HUES48 (cell line): ENCODE data around the gene TAMALIN.

ENCODE experiments used
- H3K27ac ChIP-seq: one replicate; pipeline ENCODE4 v1.7.0; 2013; ENCODE audit warnings: low read depth, low read length, inconsistent platforms
- H3K27me3 ChIP-seq: 2 replicates; pipeline ENCODE4 v1.6.1; 2013; ENCODE audit warnings: mild to moderate bottlenecking, low read length; ENCODE audit not compliant: control insufficient read depth, insufficient read depth
- H3K36me3 ChIP-seq: 2 replicates; pipeline ENCODE4 v1.6.1; 2013; ENCODE audit warnings: low read length; ENCODE audit not compliant: control insufficient read depth, insufficient read depth
- H3K4me1 ChIP-seq: 2 replicates; pipeline ENCODE4 v1.6.1; 2013; ENCODE audit warnings: mild to moderate bottlenecking, low read length; ENCODE audit not compliant: control insufficient read depth, insufficient read depth
- H3K4me3 ChIP-seq: 2 replicates; pipeline ENCODE4 v1.5.1; 2013; ENCODE audit warnings: mild to moderate bottlenecking, low read depth, low read length
- H3K9ac ChIP-seq: 2 replicates; pipeline ENCODE4 v1.6.1; 2013; ENCODE audit warnings: mild to moderate bottlenecking, low read depth, low read length, moderate library complexity
- H3K9me3 ChIP-seq: 2 replicates; pipeline ENCODE4 v1.6.1; 2013; ENCODE audit warnings: low read length; ENCODE audit not compliant: control insufficient read depth, insufficient read depth

Gene TAMALIN

DNA sequence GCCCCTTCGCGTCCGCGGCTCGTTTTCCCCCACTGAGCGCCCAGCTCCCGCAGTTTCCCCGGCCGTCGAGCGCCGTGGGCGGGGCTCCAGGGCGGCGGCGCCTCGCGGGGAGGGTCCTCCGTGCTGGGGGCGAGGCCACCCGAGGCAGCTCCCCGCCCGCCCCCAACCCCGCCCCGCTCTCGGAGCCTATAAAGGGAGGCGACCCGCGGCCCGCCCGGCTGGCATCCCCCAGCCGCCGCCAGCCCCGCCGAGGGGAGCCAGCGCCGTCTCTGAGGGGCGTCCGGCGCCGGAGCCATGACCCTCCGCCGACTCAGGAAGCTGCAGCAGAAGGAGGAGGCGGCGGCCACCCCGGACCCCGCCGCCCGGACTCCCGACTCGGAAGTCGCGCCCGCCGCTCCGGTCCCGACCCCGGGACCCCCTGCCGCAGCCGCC is at the start of gene TAMALIN:
TSS of gene TAMALIN (plus strand) at position 221 of the 432 bp plus-strand sequence. CDS start at position 295, 74 bp downstream.
- Histone ChIP-seq H3K27ac (no peak within 1 kb of the TSS), H3K36me3 (no peaks in the 10 kb centered on the region), H3K9ac (no peak within 1 kb of the TSS)

DNA sequence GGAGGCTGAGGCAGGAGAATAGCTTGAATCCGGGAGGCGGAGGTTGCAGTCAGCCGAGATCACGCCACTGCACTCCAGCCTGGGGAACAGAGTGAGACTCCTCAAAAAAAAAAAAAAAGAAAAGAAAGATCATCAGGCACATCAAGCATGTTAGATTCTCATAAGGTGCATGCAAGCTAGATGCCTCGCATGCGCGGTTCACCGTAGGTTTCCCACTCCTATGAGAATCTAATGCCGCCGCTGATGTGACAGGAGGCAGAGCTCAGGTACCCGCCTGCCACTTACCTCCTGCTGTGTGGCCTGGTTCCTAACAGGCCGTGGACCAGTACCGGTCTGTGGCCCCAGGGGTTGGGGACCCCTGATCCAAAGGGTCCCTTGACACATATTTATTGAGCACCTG is 48.2 kb upstream of the TAMALIN start:
- no peak overlapping the region for H3K9ac ChIP-seq
- H3K4me1 ChIP-seq, result peaks cover 4% of the 10 kb centered on the region; the same call in 1 of the 2 replicates
- no peak overlapping the region for H3K27ac ChIP-seq
- peaks cover 4% of the 10 kb centered on the region; the same call in 1 of the 2 replicates for H3K27me3 ChIP-seq
- peaks cover 5% of the 10 kb centered on the region for H3K36me3 ChIP-seq
- H3K9me3 ChIP-seq, result no peaks in the 10 kb centered on the region
- no peak overlapping the region for H3K4me3 ChIP-seq

More for the DNA sequence above, at the start of gene TAMALIN:
- no peaks in the 10 kb centered on the region for H3K9me3 ChIP-seq
- H3K27me3 ChIP-seq, result peaks cover 57% of the 10 kb centered on the region
- H3K4me3 ChIP-seq, result peak within 1 kb of the TSS; percentile 63
- H3K4me1 ChIP-seq, result peaks cover 25% of the 10 kb centered on the region

DNA sequence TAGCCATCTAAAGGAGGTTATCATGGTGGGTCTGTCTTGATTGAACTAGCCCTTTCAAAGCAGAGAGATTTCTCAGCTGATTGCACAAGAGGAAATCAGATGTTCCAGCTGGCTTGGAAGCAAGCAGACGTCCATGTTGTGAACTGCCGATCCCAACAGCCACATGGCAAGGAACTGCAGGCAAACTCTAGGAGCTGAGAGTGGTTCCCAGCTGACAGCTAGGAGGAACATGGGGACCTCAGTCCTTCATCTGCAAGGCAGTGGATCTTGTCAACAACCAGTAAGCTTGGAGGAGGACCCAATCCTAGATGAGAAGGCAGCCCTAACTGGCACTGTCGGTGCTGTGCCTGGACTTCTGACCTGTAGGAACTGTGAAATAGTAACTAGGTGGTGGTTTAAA is 47.5 kb upstream of the TAMALIN start:
- Histone ChIP-seq H3K36me3 (peaks cover 5% of the 10 kb centered on the region), H3K27me3 (no peaks in the 10 kb centered on the region; the same call in 1 of the 2 replicates), H3K4me3 (no peak overlapping the region), H3K27ac (no peak overlapping the region), H3K9ac (no peak overlapping the region), H3K9me3 (no peaks in the 10 kb centered on the region), H3K4me1 (peaks cover 4% of the 10 kb centered on the region; the same call in 1 of the 2 replicates)

DNA sequence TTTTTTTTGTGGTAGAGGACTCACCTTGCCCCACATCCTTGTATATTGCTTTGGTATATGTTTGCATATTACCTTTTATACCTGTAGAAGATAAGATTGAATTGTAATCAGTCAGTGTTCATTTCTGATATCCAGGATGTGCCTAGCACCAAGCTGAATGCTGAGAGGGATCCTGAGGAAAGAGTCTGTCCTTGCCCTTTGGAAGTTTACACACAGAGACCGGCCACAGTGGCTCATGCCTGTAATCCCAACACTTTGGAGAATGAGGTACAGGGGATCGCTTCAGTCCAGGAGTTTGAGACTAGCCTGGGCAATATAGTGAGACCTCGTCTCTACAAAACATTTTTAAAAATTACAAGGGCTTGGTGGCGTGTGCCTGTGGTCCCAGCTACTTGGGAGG is 46.8 kb upstream of the TAMALIN start:
- H3K4me3 ChIP-seq, result no peak overlapping the region
- no peak overlapping the region for H3K27ac ChIP-seq
- H3K27me3 ChIP-seq, result no peaks in the 10 kb centered on the region
- no peaks in the 10 kb centered on the region for H3K4me1 ChIP-seq
- no peak overlapping the region for H3K9ac ChIP-seq
- no peaks in the 10 kb centered on the region for H3K9me3 ChIP-seq
- H3K36me3 ChIP-seq, result peaks cover 5% of the 10 kb centered on the region

DNA sequence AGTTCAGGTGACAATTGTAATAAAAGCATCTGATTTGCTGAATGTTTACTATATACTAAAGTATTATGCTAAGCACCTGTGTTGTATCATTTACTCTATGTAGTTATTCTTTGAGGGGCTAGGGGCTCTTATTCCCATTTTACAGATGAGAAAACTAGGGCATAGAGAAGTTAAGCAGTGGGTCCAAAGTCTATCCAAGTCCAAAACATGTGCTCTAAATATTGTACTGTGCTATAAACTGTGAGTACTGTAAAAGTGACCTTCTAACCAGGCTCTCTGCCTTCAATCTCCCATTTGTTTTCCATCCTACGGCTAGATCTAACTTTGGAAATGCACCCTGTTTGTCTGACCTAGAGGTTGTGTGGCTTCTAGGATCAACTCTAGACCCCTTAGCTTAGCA is 46.3 kb upstream of the TAMALIN start:
- no peak overlapping the region for H3K27ac ChIP-seq
- H3K4me3 ChIP-seq, result no peak overlapping the region
- peaks cover 5% of the 10 kb centered on the region for H3K36me3 ChIP-seq
- no peaks in the 10 kb centered on the region for H3K9me3 ChIP-seq
- no peaks in the 10 kb centered on the region for H3K4me1 ChIP-seq
- no peak overlapping the region for H3K9ac ChIP-seq
- H3K27me3 ChIP-seq, result no peaks in the 10 kb centered on the region

DNA sequence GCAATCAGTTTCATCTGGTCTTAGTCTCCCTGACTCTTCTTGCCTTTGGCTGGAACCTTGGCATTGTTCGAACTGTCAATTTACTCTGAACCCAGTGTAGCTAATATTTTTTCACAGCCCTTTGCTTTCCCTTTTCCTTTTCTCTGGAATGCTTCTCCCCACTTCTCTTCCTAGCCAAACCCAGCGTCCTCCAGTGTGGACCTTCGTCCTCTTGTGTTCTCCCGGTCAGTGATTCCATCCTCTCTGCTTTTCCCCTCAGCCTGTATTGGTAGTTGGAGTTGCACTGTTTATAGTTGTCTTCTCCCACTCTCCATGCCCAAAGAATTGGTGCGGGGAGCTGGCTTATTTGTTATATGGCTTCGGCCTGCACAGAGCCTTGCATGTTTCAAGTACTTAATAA is 45.9 kb upstream of the TAMALIN start:
- Histone ChIP-seq H3K36me3 (peaks cover 5% of the 10 kb centered on the region), H3K4me1 (peaks cover 3% of the 10 kb centered on the region; the same call in 1 of the 2 replicates), H3K9ac (no peak overlapping the region), H3K9me3 (no peaks in the 10 kb centered on the region), H3K4me3 (no peak overlapping the region), H3K27me3 (no peaks in the 10 kb centered on the region), H3K27ac (no peak overlapping the region)

DNA sequence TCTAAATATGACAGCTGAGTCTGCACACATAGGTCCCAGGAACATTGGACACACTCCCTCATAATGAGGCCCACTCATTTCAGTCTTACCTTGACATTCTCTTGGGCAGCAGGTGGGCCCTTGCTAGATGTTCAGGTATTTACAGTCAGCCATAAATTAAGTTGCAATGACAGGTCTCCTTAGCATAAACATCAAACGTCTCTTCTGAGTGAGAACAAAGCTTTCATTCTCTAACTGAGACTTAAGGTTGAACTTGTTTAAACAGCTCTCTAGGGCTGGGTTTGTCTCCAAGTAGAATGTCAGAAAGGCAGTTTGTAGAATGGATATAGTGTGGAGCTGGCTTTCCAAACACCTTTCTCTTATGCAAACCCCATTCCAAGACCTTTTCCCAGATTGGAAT is 44.9 kb upstream of the TAMALIN start:
- Histone ChIP-seq H3K4me3 (no peak overlapping the region), H3K9me3 (no peaks in the 10 kb centered on the region), H3K9ac (no peak overlapping the region), H3K4me1 (peaks cover 4% of the 10 kb centered on the region; the same call in 1 of the 2 replicates), H3K27me3 (no peaks in the 10 kb centered on the region), H3K36me3 (peaks cover 5% of the 10 kb centered on the region), H3K27ac (no peak overlapping the region)

DNA sequence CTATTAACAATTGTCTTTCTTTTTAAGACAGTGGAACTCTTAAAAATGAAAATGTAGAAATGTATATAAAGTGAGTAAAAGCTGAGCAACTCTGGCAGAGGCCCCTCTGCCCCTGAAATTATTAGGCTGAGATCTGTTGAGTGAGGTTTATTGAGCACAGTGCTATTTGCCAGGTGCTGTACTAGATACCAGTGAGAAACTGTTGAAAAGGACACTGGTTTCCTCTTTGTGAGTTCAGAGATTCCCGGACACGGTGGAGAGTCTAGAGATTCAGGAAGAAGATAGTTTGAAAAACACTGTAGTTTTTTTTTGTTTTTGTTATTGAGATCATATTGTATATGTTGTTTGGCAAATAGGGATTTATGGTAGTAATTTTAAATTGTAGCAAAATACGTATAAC is 44.0 kb upstream of the TAMALIN start:
- Histone ChIP-seq H3K27me3 (no peaks in the 10 kb centered on the region), H3K9ac (no peak overlapping the region), H3K9me3 (no peaks in the 10 kb centered on the region), H3K4me3 (no peak overlapping the region), H3K36me3 (peaks cover 5% of the 10 kb centered on the region), H3K27ac (no peak overlapping the region), H3K4me1 (peaks cover 4% of the 10 kb centered on the region; the same call in 1 of the 2 replicates)

DNA sequence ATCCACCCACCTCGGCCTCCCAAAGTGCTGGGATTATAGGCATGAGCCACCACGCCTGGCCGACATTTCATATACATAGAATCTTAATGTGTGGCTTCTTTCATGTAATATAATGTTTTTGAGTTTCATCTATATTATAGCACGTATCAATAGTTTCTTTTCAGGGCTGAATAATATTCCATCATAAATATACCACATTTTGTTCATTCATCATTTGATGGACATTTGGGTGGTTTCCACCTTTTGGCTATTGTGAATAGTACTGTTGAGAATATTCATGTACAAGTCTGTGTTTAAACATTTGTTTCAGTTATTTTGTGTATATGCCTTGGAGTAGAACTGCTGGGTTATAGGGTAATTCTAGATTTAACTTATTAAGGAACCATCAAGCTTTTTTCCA is 43.3 kb upstream of the TAMALIN start:
- no peak overlapping the region for H3K4me3 ChIP-seq
- peaks cover 5% of the 10 kb centered on the region for H3K36me3 ChIP-seq
- no peak overlapping the region for H3K9ac ChIP-seq
- H3K27ac ChIP-seq, result no peak overlapping the region
- H3K4me1 ChIP-seq, result peaks cover 4% of the 10 kb centered on the region; the same call in 1 of the 2 replicates
- no peaks in the 10 kb centered on the region for H3K27me3 ChIP-seq
- H3K9me3 ChIP-seq, result no peaks in the 10 kb centered on the region

DNA sequence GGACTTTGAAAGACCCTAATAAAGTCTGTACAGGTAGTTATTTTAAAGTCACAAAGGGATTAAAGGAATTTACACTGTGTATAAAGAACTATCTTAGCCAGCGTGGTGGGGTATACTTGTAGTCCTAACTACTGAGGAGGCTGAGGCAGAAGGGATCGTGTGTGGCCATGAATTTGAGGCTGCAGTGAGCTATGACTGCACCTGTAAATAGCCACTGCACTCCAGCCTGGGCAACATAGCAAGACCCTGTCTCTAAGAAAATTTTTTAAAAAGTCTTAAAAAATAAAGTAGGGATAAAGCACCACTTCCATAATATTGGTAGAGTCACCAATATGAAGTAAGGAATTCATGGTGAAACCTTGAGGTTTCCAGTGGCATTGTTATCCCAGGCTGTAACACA is 37.1 kb upstream of the TAMALIN start:
- Histone ChIP-seq H3K4me3 (no peak overlapping the region), H3K9ac (no peak overlapping the region), H3K4me1 (peaks cover 26% of the 10 kb centered on the region), H3K9me3 (no peaks in the 10 kb centered on the region), H3K27me3 (no peaks in the 10 kb centered on the region), H3K27ac (no peak overlapping the region), H3K36me3 (no peaks in the 10 kb centered on the region)

DNA sequence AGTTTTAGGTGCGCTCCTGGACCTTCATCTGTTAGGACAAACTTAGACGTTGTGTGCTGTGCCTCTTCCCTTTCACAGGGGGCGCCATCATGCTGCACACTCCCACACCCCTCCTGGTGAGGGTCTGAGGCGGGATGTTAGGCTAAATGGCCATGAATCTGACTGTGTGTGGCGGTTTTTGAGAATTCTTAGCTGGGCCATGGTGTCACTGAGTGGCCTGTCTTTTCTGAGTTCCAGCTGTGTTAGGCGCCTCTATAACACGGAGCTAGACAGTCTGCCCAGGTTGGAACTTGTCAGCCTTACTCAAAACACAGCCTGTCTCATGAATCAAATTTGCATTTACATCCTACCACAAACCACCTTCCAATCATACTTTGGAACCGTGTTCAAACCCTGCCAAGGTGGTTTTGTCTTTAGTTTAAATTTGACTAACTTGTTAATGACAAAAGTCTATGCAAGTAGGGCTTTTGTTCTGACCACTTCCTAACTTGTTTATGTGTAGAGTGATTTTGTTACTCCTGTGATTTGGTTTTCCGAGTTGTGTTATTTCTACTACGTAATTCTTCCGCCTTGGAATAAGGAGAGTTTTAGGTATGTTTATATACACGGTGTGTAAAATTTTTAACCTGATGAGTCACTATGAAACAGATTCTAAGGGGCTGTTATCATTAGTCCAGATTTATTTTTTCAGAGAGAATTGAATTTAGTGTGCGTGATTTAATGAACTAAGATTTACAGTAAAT is 35.7 kb upstream of the TAMALIN start:
- no peak overlapping the region for H3K27ac ChIP-seq
- H3K27me3 ChIP-seq, result no peaks in the 10 kb centered on the region
- H3K36me3 ChIP-seq, result peaks cover 12% of the 10 kb centered on the region
- no peak overlapping the region for H3K9ac ChIP-seq
- no peaks in the 10 kb centered on the region for H3K9me3 ChIP-seq
- H3K4me1 ChIP-seq, result peaks cover 25% of the 10 kb centered on the region
- H3K4me3 ChIP-seq, result no peak overlapping the region
